NT2/D1 (cell line): ENCODE data around the gene RPS15A.
"Not testable (repeated sequence)": the region's sequence is repeated elsewhere in the genome, so short reads cannot be mapped to it uniquely, and the experiment has no call there.

ENCODE experiments used
- DNase-seq: peaks from one replicate; pipeline ENCODE4 v3.0.0-alpha.2; 2011; ENCODE audit warnings: low read depth, low spot score
- H3K27me3 ChIP-seq: 2 replicates; pipeline ENCODE4 v1.6.0; 2011; ENCODE audit warnings: mild to moderate bottlenecking; ENCODE audit not compliant: insufficient read length, insufficient read depth
- H3K36me3 ChIP-seq: 2 replicates; pipeline ENCODE4 v1.6.1; 2011; ENCODE audit warnings: mild to moderate bottlenecking, low read length, mixed read lengths; ENCODE audit not compliant: insufficient read depth, insufficient read length
- H3K4me1 ChIP-seq: 2 replicates; pipeline ENCODE4 v1.5.1; 2011; ENCODE audit not compliant: insufficient read depth, insufficient read length
- H3K4me3 ChIP-seq: 2 replicates; pipeline ENCODE4 v1.5.1; 2011; ENCODE audit warnings: low read depth; ENCODE audit not compliant: insufficient read length
- H3K9ac ChIP-seq: 2 replicates; pipeline ENCODE4 v1.6.0; 2011; ENCODE audit warnings: low read depth; ENCODE audit not compliant: insufficient read length
- H3K9me3 ChIP-seq: 2 replicates; pipeline ENCODE4 v1.5.1; 2011; ENCODE audit warnings: mild to moderate bottlenecking, low read length; ENCODE audit not compliant: insufficient read depth

RPS15A gene

GRCh38 chr16:18734279-18734678 lies 55.9 kb downstream of the RPS15A start:
- not testable (repeated sequence) for H3K9me3 ChIP-seq, H3K27me3 ChIP-seq, DNase-seq, H3K4me3 ChIP-seq, H3K9ac ChIP-seq, H3K4me1 ChIP-seq, H3K36me3 ChIP-seq
